Measurements from ENCODE around the gene OVCH2.
A peak's percentile ranks its signal among the peaks of the same experiment; 100 is the strongest.

The OVCH2 gene

DNA sequence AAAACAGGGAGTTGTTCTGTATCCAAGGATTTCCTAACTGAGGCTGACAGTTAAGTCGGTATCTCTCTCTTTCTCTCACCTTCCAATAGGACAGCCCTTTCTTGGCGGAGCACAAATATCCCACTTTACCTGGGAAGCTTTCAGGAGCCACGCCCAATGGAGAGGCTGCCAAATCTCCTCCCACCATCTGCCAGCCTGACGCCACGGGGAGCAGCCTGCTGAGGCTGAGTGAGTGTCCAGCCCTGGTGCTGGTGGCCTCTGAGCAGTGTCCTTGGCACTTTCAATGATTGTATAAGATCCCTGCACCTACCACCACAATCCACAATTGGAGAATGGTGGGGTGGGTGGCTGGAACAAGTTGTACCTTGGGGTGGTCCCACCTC is 66.6 kb downstream of the OVCH2 start:
- DNase-seq (ENCODE audit: low spot score), result peak; percentile 36
